Keratinocyte (primary cell): ENCODE data around the gene MARCHF10. TPM values are rescaled to one million over a fixed set of nuclear protein-coding genes. Genes with fewer than 3 reads are reported as not detected.

Experiments
- DNase-seq: peaks from one replicate; pipeline ENCODE4 v3.0.0-alpha.2; 2011; ENCODE audit warnings: low read depth, missing footprints, low spot score
- FAIRE-seq: peaks from 2 replicates; lab custom pipeline; 2011; peaks lifted over from hg19 to GRCh38; lab: Jason Lieb, UNC
- H2AFZ ChIP-seq: 2 replicates; pipeline ENCODE4 v1.6.0; 2012; ENCODE audit warnings: low read length, control low read depth, inconsistent platforms; ENCODE audit not compliant: control insufficient read depth
- H3K27ac ChIP-seq: 2 replicates; pipeline ENCODE4 v1.5.1; 2011; ENCODE audit warnings: low read length; ENCODE audit not compliant: control insufficient read depth, insufficient read depth
- H3K27me3 ChIP-seq: 3 replicates; pipeline ENCODE4 v1.6.0; 2011; ENCODE audit warnings: low read length; ENCODE audit not compliant: control insufficient read depth, insufficient read depth; ENCODE audit errors: extremely low read depth
- H3K36me3 ChIP-seq, 2 experiments: 2 replicates in 1 of 2; 3 replicates in 1 of 2; pipeline ENCODE4 v1.5.1; 2011; ENCODE audit warnings: low read length in 2 of 2, mild to moderate bottlenecking in 1 of 2; ENCODE audit not compliant: control insufficient read depth in 2 of 2, insufficient read depth in 2 of 2; ENCODE audit errors: extremely low read depth in 1 of 2
- H3K4me1 ChIP-seq: 3 replicates; pipeline ENCODE4 v1.5.1; 2011; ENCODE audit warnings: low read length; ENCODE audit not compliant: control insufficient read depth, insufficient read depth; ENCODE audit errors: extremely low read depth
- H3K4me2 ChIP-seq: 3 replicates; pipeline ENCODE4 v1.6.0; 2011; ENCODE audit warnings: low read depth, low read length; ENCODE audit not compliant: control insufficient read depth, insufficient read depth; ENCODE audit errors: extremely low read depth
- H3K4me3 ChIP-seq, 3 experiments: fragments of 200-600 bp in 1 of 3; sonication (generic) in 1 of 3; 2 replicates in 2 of 3; 3 replicates in 1 of 3; pipeline ENCODE4 v1.5.1; 2011 to 2016; ENCODE audit warnings: low read length in 3 of 3, mild to moderate bottlenecking in 3 of 3, control low read depth in 2 of 3, inconsistent platforms in 1 of 3, low read depth in 1 of 3, mixed read lengths in 1 of 3, mixed run types in 1 of 3, moderate library complexity in 1 of 3; ENCODE audit not compliant: control insufficient read depth in 2 of 3, insufficient read depth in 2 of 3; ENCODE audit errors: extremely low read depth in 1 of 3
- H3K79me2 ChIP-seq: 2 replicates; pipeline ENCODE4 v1.6.0; 2012; ENCODE audit warnings: low read length; ENCODE audit not compliant: control insufficient read depth, insufficient read depth
- H3K9ac ChIP-seq: 3 replicates; pipeline ENCODE4 v1.6.0; 2011; ENCODE audit warnings: low read length; ENCODE audit not compliant: control insufficient read depth, insufficient read depth; ENCODE audit errors: extremely low read depth
- H3K9me1 ChIP-seq: 3 replicates; pipeline ENCODE4 v1.6.0; 2011; ENCODE audit warnings: low read length; ENCODE audit not compliant: control insufficient read depth, insufficient read depth; ENCODE audit errors: extremely low read depth
- H3K9me3 ChIP-seq: 2 replicates; pipeline ENCODE4 v1.5.1; 2012; ENCODE audit warnings: low read depth, low read length; ENCODE audit not compliant: control insufficient read depth
- H4K20me1 ChIP-seq: 3 replicates; pipeline ENCODE4 v1.6.0; 2011; ENCODE audit warnings: low read length; ENCODE audit not compliant: control insufficient read depth, insufficient read depth; ENCODE audit errors: extremely low read depth
- CTCF ChIP-seq, 3 experiments: IDR thresholded peaks in 1 of 3; conservative IDR thresholded peaks in 1 of 3; optimal IDR thresholded peaks in 1 of 3; 2 replicates in 2 of 3; 3 replicates in 1 of 3; pipeline versions ENCODE3 to v1.5.1; 2011; ENCODE audit warnings: low read length in 3 of 3, mild to moderate bottlenecking in 3 of 3, moderate library complexity in 2 of 3, control low read depth in 1 of 3, inconsistent platforms in 1 of 3; ENCODE audit not compliant: insufficient read depth in 2 of 3; ENCODE audit errors: extremely low read depth in 1 of 3
- EZH2 ChIP-seq: IDR thresholded peaks from one replicate; pipeline ENCODE4 v1.6.1; 2012; ENCODE audit warnings: inconsistent platforms, mild to moderate bottlenecking, low read length, moderate library complexity
- dilution Hi-C: fragments of 300-500 bp; cut with MboI; formaldehyde crosslinking; loops from one replicate; pipeline ENCODE4 v1.7.0; 2020; ENCODE audit warnings: low sequenced_read_pairs; ENCODE audit not compliant: extremely low pct_ligation_motif_present
- polyA plus RNA-seq, 5 experiments: library from polyadenylated mRNA; depleted of rRNA in 3 of 5; stranded (reverse) in 3 of 5; stranded (forward) in 1 of 5; unstranded in 1 of 5; fragments of >200 nt; gene quantifications; 1 replicate in 1 of 5; 2 replicates in 3 of 5; 3 replicates in 1 of 5; pipeline versions ENCODE4 v1.2.1 to v1.2.3, GENCODE V29; 2011 to 2012; ENCODE audit warnings: missing spikeins in 2 of 5, low read depth in 1 of 5, low replicate concordance in 1 of 5

The MARCHF10 gene
- polyA plus RNA-seq, 1 donor (not counting 4 experiments of a cell fraction or from before 2014, with no cell fraction given) = not detected

GRCh38 chr17:62825182-62825581 lies 17.1 kb upstream of the MARCHF10 start:
- peak overlapping the region; percentile 2 for H3K27ac ChIP-seq

GRCh38 chr17:62824290-62825131 lies 16.4 kb upstream of the MARCHF10 start:
- dilution Hi-C loops = no loop called here
- Histone ChIP-seq H3K27ac (peak overlapping the region; percentile 57), H3K4me3 (no peak overlapping the region), H2AFZ (peak overlapping the region; percentile 56), H4K20me1 (no peaks in the 10 kb centered on the region), H3K9me1 (no peaks in the 10 kb centered on the region), H3K9ac (no peak overlapping the region), H3K79me2 (no peaks in the 10 kb centered on the region), H3K4me2 (peak overlapping the region; percentile 65), H3K4me1 (peaks cover 64% of the 10 kb centered on the region), H3K27me3 (no peaks in the 10 kb centered on the region), H3K36me3 (no peaks in the 10 kb centered on the region), H3K9me3 (no peaks in the 10 kb centered on the region)
- DNase-seq (peak; percentile 44), FAIRE-seq (peak; percentile 80)
- TF ChIP-seq CTCF (optimal IDR thresholded peaks at IDR 0.05 in 1 of 3, IDR thresholded peaks at IDR 0.05 in 1 of 3, conservative IDR thresholded peaks at IDR 0.05 in 1 of 3; ENCODE audit: extremely low read depth in 1 of 3, insufficient read depth in 2 of 3, low read length in 3 of 3) (no peak), EZH2 (no peak)

More at GRCh38 chr17:62825182-62825581, 17.1 kb upstream of the MARCHF10 start:
- no peaks in the 10 kb centered on the region for H3K36me3 ChIP-seq
- DNase-seq (no peak), FAIRE-seq (no peak)
- no peaks in the 10 kb centered on the region for H3K9me3 ChIP-seq
- H4K20me1 ChIP-seq = no peaks in the 10 kb centered on the region
- H3K4me1 ChIP-seq = peaks cover 59% of the 10 kb centered on the region
- H3K4me3 ChIP-seq = no peak overlapping the region
- dilution Hi-C loops = no loop called here
- H3K9me1 ChIP-seq = no peaks in the 10 kb centered on the region
- TF ChIP-seq CTCF (optimal IDR thresholded peaks at IDR 0.05 in 1 of 3, IDR thresholded peaks at IDR 0.05 in 1 of 3, conservative IDR thresholded peaks at IDR 0.05 in 1 of 3; ENCODE audit: extremely low read depth in 1 of 3, insufficient read depth in 2 of 3, low read length in 3 of 3) (no peak), EZH2 (no peak)
- H2AFZ ChIP-seq = no peak overlapping the region
- peak overlapping the region; percentile 65 for H3K4me2 ChIP-seq
- H3K79me2 ChIP-seq = no peaks in the 10 kb centered on the region
- no peak overlapping the region for H3K9ac ChIP-seq
- no peaks in the 10 kb centered on the region for H3K27me3 ChIP-seq
